Stimulated activated naive CD8-positive, alpha-beta T cell treated with anti-CD3 and anti-CD28 coated beads, Interleukin-15, Interleukin-2, amounts not matched to agents 100 ng/mL and 50 ng/mL, for 24 hours (primary cell): ENCODE results near the gene YLPM1.

Source experiments
- H3K27ac Mint-ChIP-seq: one replicate; pipeline ENCODE4 v1.8.0; 2021; ENCODE audit warnings: mild to moderate bottlenecking, mixed read lengths
- H3K27me3 Mint-ChIP-seq: one replicate; pipeline ENCODE4 v1.8.0; 2021; ENCODE audit warnings: mixed read lengths
- H3K36me3 Mint-ChIP-seq: one replicate; pipeline ENCODE4 v1.8.0; 2021; ENCODE audit warnings: low read depth, mixed read lengths
- H3K4me1 Mint-ChIP-seq: one replicate; pipeline ENCODE4 v1.8.0; 2021; ENCODE audit warnings: low read depth, mixed read lengths
- H3K4me3 Mint-ChIP-seq: one replicate; pipeline ENCODE4 v1.8.0; 2021; ENCODE audit warnings: mild to moderate bottlenecking, mixed read lengths
- H3K9me3 Mint-ChIP-seq: one replicate; pipeline ENCODE4 v1.8.0; 2021; ENCODE audit warnings: mixed read lengths

Gene YLPM1

GRCh38 chr14:74863274-74863673 lies 100.2 kb downstream of the YLPM1 start:
- no peaks in the 10 kb centered on the region for H3K9me3 Mint-ChIP-seq
- no peaks in the 10 kb centered on the region for H3K36me3 Mint-ChIP-seq
- H3K27me3 Mint-ChIP-seq = no peaks in the 10 kb centered on the region
- H3K27ac Mint-ChIP-seq = no peak overlapping the region
- H3K4me3 Mint-ChIP-seq = no peak overlapping the region
- H3K4me1 Mint-ChIP-seq = peaks cover 27% of the 10 kb centered on the region

GRCh38 chr14:74864198-74864597 lies 101.1 kb downstream of the YLPM1 start:
- Mint-ChIP-seq H3K4me3 (no peak overlapping the region), H3K27ac (no peak overlapping the region), H3K27me3 (no peaks in the 10 kb centered on the region), H3K4me1 (peaks cover 33% of the 10 kb centered on the region), H3K36me3 (no peaks in the 10 kb centered on the region), H3K9me3 (no peaks in the 10 kb centered on the region)

GRCh38 chr14:74865156-74865555 lies 102.0 kb downstream of the YLPM1 start:
- Mint-ChIP-seq H3K27ac (no peak overlapping the region), H3K27me3 (no peaks in the 10 kb centered on the region), H3K4me3 (no peak overlapping the region), H3K9me3 (no peaks in the 10 kb centered on the region), H3K36me3 (no peaks in the 10 kb centered on the region), H3K4me1 (peaks cover 33% of the 10 kb centered on the region)

GRCh38 chr14:74866708-74867389 lies 103.7 kb downstream of the YLPM1 start:
- Mint-ChIP-seq H3K9me3 (no peaks in the 10 kb centered on the region), H3K4me1 (peaks cover 33% of the 10 kb centered on the region), H3K27me3 (no peaks in the 10 kb centered on the region), H3K4me3 (peak overlapping the region; percentile 3), H3K36me3 (no peaks in the 10 kb centered on the region), H3K27ac (peak overlapping the region; percentile 42)

- peak overlapping the region; percentile 13 for H3K27ac Mint-ChIP-seq
- peaks cover 33% of the 10 kb centered on the region for H3K4me1 Mint-ChIP-seq
- no peaks in the 10 kb centered on the region for H3K36me3 Mint-ChIP-seq
- H3K9me3 Mint-ChIP-seq = no peaks in the 10 kb centered on the region
- peak overlapping the region; percentile 3 for H3K4me3 Mint-ChIP-seq
- no peaks in the 10 kb centered on the region for H3K27me3 Mint-ChIP-seq
These were observed 104.6 kb downstream of the YLPM1 start for GRCh38 chr14:74867673-74868072.

GRCh38 chr14:74868739-74869138 lies 105.6 kb downstream of the YLPM1 start:
- H3K9me3 Mint-ChIP-seq = no peaks in the 10 kb centered on the region
- H3K4me3 Mint-ChIP-seq = no peak overlapping the region
- H3K27ac Mint-ChIP-seq = no peak overlapping the region
- no peaks in the 10 kb centered on the region for H3K27me3 Mint-ChIP-seq
- no peaks in the 10 kb centered on the region for H3K36me3 Mint-ChIP-seq
- H3K4me1 Mint-ChIP-seq = peaks cover 28% of the 10 kb centered on the region

- Mint-ChIP-seq H3K4me3 (no peak overlapping the region), H3K9me3 (no peaks in the 10 kb centered on the region), H3K27me3 (no peaks in the 10 kb centered on the region), H3K36me3 (no peaks in the 10 kb centered on the region), H3K4me1 (peaks cover 36% of the 10 kb centered on the region), H3K27ac (no peak overlapping the region)
These were observed 108.7 kb downstream of the YLPM1 start for GRCh38 chr14:74871819-74872218.

- Mint-ChIP-seq H3K36me3 (no peaks in the 10 kb centered on the region), H3K9me3 (no peaks in the 10 kb centered on the region), H3K27ac (peak overlapping the region; percentile 60), H3K27me3 (no peaks in the 10 kb centered on the region), H3K4me3 (peak overlapping the region; percentile 62), H3K4me1 (peaks cover 23% of the 10 kb centered on the region)
These were observed 112.1 kb downstream of the YLPM1 start for GRCh38 chr14:74875204-74875603.

GRCh38 chr14:74875941-74876913 lies 113.1 kb downstream of the YLPM1 start, which contains the start of gene PROX2:
Gene PROX2, minus strand, starts transcription at chr14:74876145. Its CDS starts 12,311 bp downstream, at chr14:74863834.
- H3K4me3 Mint-ChIP-seq = peak within 1 kb of the TSS; percentile 62
- no peaks in the 10 kb centered on the region for H3K9me3 Mint-ChIP-seq
- no peaks in the 10 kb centered on the region for H3K36me3 Mint-ChIP-seq
- H3K4me1 Mint-ChIP-seq = peaks cover 32% of the 10 kb centered on the region
- no peaks in the 10 kb centered on the region for H3K27me3 Mint-ChIP-seq
- H3K27ac Mint-ChIP-seq = peak within 1 kb of the TSS; percentile 62

- Mint-ChIP-seq H3K27ac (peak overlapping the region; percentile 49), H3K36me3 (peaks cover 24% of the 10 kb centered on the region), H3K27me3 (no peaks in the 10 kb centered on the region), H3K4me3 (no peak overlapping the region), H3K9me3 (no peaks in the 10 kb centered on the region), H3K4me1 (peaks cover 57% of the 10 kb centered on the region)
These were observed 116.5 kb downstream of the YLPM1 start for GRCh38 chr14:74879427-74880182.

- Mint-ChIP-seq H3K27ac (peak within 1 kb of the TSS; percentile 96), H3K27me3 (no peaks in the 10 kb centered on the region), H3K36me3 (peaks cover 41% of the 10 kb centered on the region), H3K4me3 (peak within 1 kb of the TSS; percentile 99), H3K4me1 (peaks cover 60% of the 10 kb centered on the region), H3K9me3 (no peaks in the 10 kb centered on the region)
These were observed 118.5 kb downstream of the YLPM1 start, which contains the start of gene DLST for GRCh38 chr14:74881431-74882102. Gene DLST, plus strand, starts transcription at chr14:74881916. Its CDS starts 38 bp downstream, at chr14:74881954.

GRCh38 chr14:74882103-74882920 lies 119.2 kb downstream of the YLPM1 start:
- Mint-ChIP-seq H3K27ac (peak overlapping the region; percentile 96), H3K4me1 (peaks cover 59% of the 10 kb centered on the region), H3K36me3 (peaks cover 42% of the 10 kb centered on the region), H3K9me3 (no peaks in the 10 kb centered on the region), H3K27me3 (no peaks in the 10 kb centered on the region), H3K4me3 (peak overlapping the region; percentile 99)
